NB4 (cell line): ENCODE data around the gene UTF1.

ENCODE experiments used
- DNase-seq: peaks from one replicate; pipeline ENCODE4 v3.0.0; 2010; ENCODE audit warnings: low read depth
- H3K4me3 ChIP-seq: one replicate; pipeline ENCODE4 v1.5.1; 2011; ENCODE audit warnings: mild to moderate bottlenecking, low read depth, low read length, moderate library complexity
- MYC ChIP-seq: IDR thresholded peaks from 2 replicates; pipeline ENCODE4 v1.6.1; 2011; ENCODE audit warnings: low read depth, low read length
- POLR2A ChIP-seq: IDR thresholded peaks from 2 replicates; pipeline ENCODE4 v1.6.1; 2011; ENCODE audit warnings: mild to moderate bottlenecking; ENCODE audit not compliant: insufficient read length; ENCODE audit errors: extremely low read depth
- TF ChIP-seq, protein P1 (sequence below): IDR thresholded peaks from 2 replicates; pipeline ENCODE4 v1.6.1; 2011; ENCODE audit warnings: low read depth, low read length
- TF ChIP-seq, protein P2 (sequence below): IDR thresholded peaks from one replicate; pipeline ENCODE4 v1.5.1; 2012; ENCODE audit warnings: low read depth, low read length

The UTF1 gene

DNA sequence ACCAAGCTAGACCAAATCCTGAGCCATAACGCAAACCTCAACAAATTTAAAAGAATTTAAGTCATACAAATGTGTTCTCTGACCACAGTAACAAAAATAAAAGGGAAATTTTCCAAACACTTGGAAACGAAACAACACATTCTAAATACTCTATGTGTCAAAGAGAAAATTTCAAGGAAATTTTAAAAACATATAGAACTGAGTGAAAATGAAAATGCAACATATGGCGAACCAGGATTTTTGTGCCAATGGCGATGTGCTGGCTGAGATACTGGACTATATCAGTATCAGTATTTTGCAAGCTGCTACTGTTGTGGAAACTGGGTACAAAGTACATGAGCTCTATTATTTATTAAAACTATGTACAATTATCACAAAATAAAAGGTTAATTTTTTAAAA lies 35.9 kb upstream of the UTF1 start:
- TF ChIP-seq, protein P1, sequence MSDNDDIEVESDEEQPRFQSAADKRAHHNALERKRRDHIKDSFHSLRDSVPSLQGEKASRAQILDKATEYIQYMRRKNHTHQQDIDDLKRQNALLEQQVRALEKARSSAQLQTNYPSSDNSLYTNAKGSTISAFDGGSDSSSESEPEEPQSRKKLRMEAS: no peak
- no peak for DNase-seq
- no peak overlapping the region for H3K4me3 ChIP-seq

DNA sequence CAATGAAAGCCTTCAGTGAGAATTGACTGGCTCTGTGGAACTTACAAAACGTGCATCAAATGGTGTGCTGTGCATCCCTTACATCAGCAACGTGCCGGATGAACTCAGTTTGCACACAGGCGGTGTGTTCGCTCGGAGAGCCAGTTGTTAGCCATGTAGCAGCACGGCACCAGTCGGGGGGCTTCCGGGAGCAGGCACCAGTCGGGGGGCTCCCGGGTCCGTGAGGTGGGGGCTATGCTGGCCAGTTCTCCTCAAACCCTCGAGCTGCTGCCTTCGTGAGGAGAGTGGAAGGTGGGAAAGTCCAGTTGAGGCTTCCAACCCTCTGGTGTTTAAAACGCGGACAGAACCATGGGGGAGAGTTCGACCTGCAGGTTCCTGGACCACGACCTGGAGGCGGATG lies 34.9 kb upstream of the UTF1 start:
- TF ChIP-seq, protein P1: no peak
- TF ChIP-seq POLR2A (no peak), MYC (no peak)
- TF ChIP-seq, protein P2, sequence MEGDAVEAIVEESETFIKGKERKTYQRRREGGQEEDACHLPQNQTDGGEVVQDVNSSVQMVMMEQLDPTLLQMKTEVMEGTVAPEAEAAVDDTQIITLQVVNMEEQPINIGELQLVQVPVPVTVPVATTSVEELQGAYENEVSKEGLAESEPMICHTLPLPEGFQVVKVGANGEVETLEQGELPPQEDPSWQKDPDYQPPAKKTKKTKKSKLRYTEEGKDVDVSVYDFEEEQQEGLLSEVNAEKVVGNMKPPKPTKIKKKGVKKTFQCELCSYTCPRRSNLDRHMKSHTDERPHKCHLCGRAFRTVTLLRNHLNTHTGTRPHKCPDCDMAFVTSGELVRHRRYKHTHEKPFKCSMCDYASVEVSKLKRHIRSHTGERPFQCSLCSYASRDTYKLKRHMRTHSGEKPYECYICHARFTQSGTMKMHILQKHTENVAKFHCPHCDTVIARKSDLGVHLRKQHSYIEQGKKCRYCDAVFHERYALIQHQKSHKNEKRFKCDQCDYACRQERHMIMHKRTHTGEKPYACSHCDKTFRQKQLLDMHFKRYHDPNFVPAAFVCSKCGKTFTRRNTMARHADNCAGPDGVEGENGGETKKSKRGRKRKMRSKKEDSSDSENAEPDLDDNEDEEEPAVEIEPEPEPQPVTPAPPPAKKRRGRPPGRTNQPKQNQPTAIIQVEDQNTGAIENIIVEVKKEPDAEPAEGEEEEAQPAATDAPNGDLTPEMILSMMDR: no peak
- no peak overlapping the region for H3K4me3 ChIP-seq
- no peak for DNase-seq

DNA sequence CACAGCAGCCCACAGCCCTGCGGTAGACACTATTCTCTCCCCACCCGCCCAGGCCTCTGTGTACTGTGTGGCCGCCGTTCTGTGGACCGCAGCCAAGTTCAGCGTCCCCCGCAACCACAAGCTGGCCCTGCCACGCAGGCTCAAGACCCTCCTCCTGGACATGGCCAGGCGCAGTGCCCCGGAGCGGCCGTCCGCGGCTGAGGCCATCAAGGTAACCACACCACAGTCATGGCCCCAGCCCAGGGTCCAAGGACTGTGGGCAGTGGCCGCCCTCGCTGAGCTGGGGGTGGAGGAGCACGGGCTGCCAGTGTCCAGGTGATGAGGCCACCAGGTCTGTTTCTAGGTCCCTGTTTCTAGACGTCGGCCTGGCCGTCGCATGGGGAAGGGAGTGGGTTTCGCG lies 34.4 kb upstream of the UTF1 start:
- TF ChIP-seq POLR2A (no peak), MYC (no peak)
- TF ChIP-seq, protein P1: no peak
- TF ChIP-seq, protein P2: no peak
- no peak for DNase-seq
- H3K4me3 ChIP-seq: no peak overlapping the region

DNA sequence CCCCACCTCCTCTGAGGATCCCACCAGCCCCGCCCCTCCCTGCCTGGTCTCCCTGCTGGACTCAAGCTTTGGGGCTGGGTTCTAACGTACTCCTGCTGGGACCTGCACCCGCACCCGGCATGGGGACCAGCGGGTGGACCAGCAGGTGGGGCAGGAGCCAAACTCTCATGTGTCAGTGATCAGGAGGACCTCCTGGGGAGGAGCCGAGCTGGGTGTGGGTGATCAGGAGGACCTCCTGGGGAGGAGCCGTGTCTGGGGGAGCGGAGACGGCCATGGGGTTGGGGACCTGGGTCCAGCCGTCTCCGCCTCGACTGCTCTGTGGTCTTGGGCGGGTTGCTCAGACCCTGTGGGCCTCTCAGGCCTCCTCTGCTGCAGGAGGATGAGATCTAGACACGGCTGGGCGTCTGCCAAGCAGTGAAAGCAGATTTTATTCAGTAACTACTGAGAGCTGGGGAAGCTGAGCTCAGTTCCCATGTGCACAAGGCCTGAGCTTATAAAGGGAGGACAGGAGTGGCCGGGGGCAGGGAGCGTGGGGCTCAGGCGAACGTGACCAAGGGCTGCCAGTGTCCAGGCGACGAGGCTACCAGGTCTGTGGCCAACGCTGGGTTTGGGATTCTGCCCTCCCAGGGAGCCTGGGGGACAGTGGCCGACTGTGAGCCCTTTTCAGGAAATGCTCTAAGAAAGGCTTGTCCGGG lies 33.6 kb upstream of the UTF1 start:
- TF ChIP-seq, protein P2: no peak
- TF ChIP-seq POLR2A (no peak), MYC (no peak)
- TF ChIP-seq, protein P1: no peak
- H3K4me3 ChIP-seq: no peak overlapping the region
- no peak for DNase-seq

DNA sequence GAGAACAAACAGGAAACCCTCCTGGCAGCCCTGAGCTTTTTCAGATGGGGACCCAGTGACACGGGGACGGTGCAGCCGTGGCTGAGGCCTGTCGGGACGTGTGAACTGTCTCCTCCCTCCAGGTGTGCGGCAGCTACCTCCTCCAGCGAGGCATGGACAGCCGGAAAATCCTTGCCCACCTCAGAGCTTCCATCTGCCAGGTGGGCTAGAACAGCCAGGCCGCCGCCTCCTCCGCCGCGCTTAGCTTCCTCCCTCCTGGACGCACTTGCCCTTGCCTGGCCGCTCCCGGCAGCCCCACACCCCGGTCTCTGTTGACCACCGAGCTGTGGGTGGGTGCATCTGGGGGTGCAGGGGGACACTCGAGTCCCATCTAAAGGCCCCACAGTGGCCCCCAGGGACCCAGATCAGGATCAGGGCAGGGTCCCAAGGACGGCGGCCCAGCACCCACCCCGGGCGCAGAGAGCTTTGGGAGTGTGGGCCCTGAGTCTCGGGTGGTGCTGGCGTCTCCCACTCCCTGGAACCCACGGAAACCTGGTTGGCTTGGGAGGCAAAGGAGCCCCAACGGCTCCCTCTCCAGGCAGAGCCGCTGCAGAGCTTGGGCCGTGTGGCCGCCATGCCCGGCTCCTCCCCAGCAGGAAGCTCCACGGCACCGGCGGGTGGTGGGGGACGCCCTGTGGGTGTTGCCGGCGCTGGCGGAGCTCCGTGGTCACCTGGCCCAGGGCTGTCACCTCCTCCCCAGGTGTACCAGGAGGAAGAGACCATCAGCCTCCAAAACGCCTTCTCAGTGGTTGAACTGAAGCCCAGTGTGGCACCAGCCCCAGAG lies 32.9 kb upstream of the UTF1 start:
- DNase-seq: no peak
- TF ChIP-seq, protein P1: no peak
- TF ChIP-seq MYC: no peak
- TF ChIP-seq POLR2A: no peak
- TF ChIP-seq, protein P2: no peak

DNA sequence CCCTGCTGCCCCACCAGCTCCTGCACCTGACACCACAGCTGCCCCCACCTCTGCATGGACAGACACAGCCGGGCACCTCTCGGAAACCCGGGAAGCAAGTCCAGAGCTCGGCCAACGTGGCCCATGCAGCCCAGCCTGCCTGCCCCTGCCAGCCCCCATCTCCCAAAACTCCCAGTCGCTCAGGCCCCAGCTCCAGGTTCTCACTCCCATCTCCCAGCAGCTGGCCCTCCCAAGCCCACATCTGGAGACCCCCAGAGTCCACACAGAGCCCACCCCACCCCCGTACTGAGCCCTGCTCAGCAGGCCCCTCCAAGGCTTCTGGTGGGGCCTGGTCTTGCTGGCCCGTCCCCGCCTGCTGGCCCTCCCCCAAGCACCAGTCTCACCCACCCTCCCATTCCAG lies 32.2 kb upstream of the UTF1 start:
- TF ChIP-seq MYC (no peak), POLR2A (no peak)
- TF ChIP-seq, protein P1: no peak
- TF ChIP-seq, protein P2: no peak
- no peak for DNase-seq

More for the DNA sequence above, 32.9 kb upstream of the UTF1 start:
- H3K4me3 ChIP-seq: no peak overlapping the region

More for the DNA sequence above, 32.2 kb upstream of the UTF1 start:
- H3K4me3 ChIP-seq: no peak overlapping the region
